Hepatocyte (in vitro differentiated cells): ENCODE data around the gene GRIK4. TPM values are rescaled to one million over a fixed set of nuclear protein-coding genes. Genes with fewer than 3 reads are reported as not detected.

ENCODE experiments used
- DNase-seq: peaks from one replicate; pipeline ENCODE4 v3.0.0-alpha.2; 2016; ENCODE audit warnings: low spot score
- H2AFZ ChIP-seq: fragments of 200-600 bp; sonication (generic); 2 replicates; pipeline ENCODE4 v1.6.0; 2016; ENCODE audit warnings: antibody characterized with exemption, mild to moderate bottlenecking
- H3K27ac ChIP-seq: fragments of 200-600 bp; sonication (generic); 2 replicates; pipeline ENCODE4 v1.5.1; 2016; ENCODE audit warnings: mild to moderate bottlenecking
- H3K27me3 ChIP-seq: fragments of 200-600 bp; sonication (generic); 2 replicates; pipeline ENCODE4 v1.6.1; 2016
- H3K36me3 ChIP-seq: fragments of 200-600 bp; sonication (generic); replicated peaks from 2 replicates; pipeline ENCODE4 v1.5.1; 2016; ENCODE audit warnings: low read depth; ENCODE audit not compliant: insufficient read depth
- H3K4me1 ChIP-seq: fragments of 200-600 bp; sonication (generic); 2 replicates; pipeline ENCODE4 v1.5.1; 2016; ENCODE audit warnings: mild to moderate bottlenecking, moderate library complexity; ENCODE audit not compliant: insufficient read depth
- H3K4me2 ChIP-seq: fragments of 200-600 bp; sonication (generic); 2 replicates; pipeline ENCODE4 v1.6.0; 2016
- H3K4me3 ChIP-seq: fragments of 200-600 bp; sonication (generic); 2 replicates; pipeline ENCODE4 v1.5.1; 2016; ENCODE audit warnings: mild to moderate bottlenecking
- H3K79me2 ChIP-seq: fragments of 200-600 bp; sonication (generic); 2 replicates; pipeline ENCODE4 v1.6.0; 2017; ENCODE audit warnings: mild to moderate bottlenecking
- H3K9me2 ChIP-seq: fragments of 200-600 bp; sonication (generic); replicated peaks from 2 replicates; pipeline ENCODE4 v1.6.0; 2017; ENCODE audit warnings: mild to moderate bottlenecking; ENCODE audit not compliant: insufficient read depth
- H3K9me3 ChIP-seq: fragments of 200-600 bp; sonication (generic); 2 replicates; pipeline ENCODE4 v1.5.1; 2016; ENCODE audit warnings: low read depth, mild to moderate bottlenecking
- H4K20me1 ChIP-seq: fragments of 200-600 bp; sonication (generic); 2 replicates; pipeline ENCODE4 v1.6.0; 2016; ENCODE audit warnings: mild to moderate bottlenecking; ENCODE audit not compliant: insufficient read depth, poor library complexity, severe bottlenecking
- CTCF ChIP-seq: fragments of 200-600 bp; sonication (generic); IDR thresholded peaks from 2 replicates; pipeline ENCODE4 v1.5.1; 2016; ENCODE audit warnings: antibody characterized with exemption, mild to moderate bottlenecking; ENCODE audit not compliant: poor library complexity
- EZH2 ChIP-seq: fragments of 200-600 bp; sonication (generic); IDR thresholded peaks from 2 replicates; pipeline ENCODE4 v1.6.1; 2016; ENCODE audit warnings: antibody characterized with exemption, mild to moderate bottlenecking, borderline replicate concordance
- EZH2phosphoT487 ChIP-seq: fragments of 200-600 bp; sonication (generic); IDR thresholded peaks from one replicate; pipeline ENCODE4 v1.6.1; 2018; ENCODE audit warnings: antibody characterized with exemption, mild to moderate bottlenecking, low read depth, moderate library complexity; ENCODE audit not compliant: unreplicated experiment, severe bottlenecking
- WGBS: methylation state at CpG from one replicate; pipeline ENCODE4 v1.1.6; 2016; ENCODE audit warnings: low lambda C conversion rate; ENCODE audit errors: missing lambda C conversion rate; 5-methylcytosine and 5-hydroxymethylcytosine counted together
- polyA plus RNA-seq: library from polyadenylated mRNA; unstranded; fragments of >200 nt; fragmentation: Nextera tagmentation; extraction: Ambion mirVana; gene quantifications from 2 replicates; pipeline ENCODE4 v1.2.1, GENCODE V29; 2016
- total RNA-seq: library from RNA; depleted of rRNA; stranded (reverse); fragments of >200 nt; gene quantifications from 2 replicates; pipeline ENCODE4 v1.2.3, GENCODE V29; 2014

GRIK4 gene
- total and polyA plus RNA-seq, 2 experiments from 2014 or later, result 1.5 to 2.3 TPM

GRCh38 chr11:120505801-120506425, 5.6 kb upstream of the GRIK4 start:
- H3K9me2 ChIP-seq, result no peaks in the 10 kb centered on the region

GRCh38 chr11:120509346-120510053, 2.0 kb upstream of the GRIK4 start:
- 85% methylated on average over 7 of the region's 7 CpGs for WGBS
- H3K9me2 ChIP-seq, result no peaks in the 10 kb centered on the region
- no peaks in the 10 kb centered on the region for H3K4me1 ChIP-seq
- H2AFZ ChIP-seq, result no peak overlapping the region
- DNase-seq, result no peak
- H3K4me2 ChIP-seq, result no peak overlapping the region
- no peaks in the 10 kb centered on the region for H3K9me3 ChIP-seq
- H3K27me3 ChIP-seq, result peaks cover 55% of the 10 kb centered on the region
- H3K79me2 ChIP-seq, result no peaks in the 10 kb centered on the region
- no peak overlapping the region for H3K27ac ChIP-seq
- no peaks in the 10 kb centered on the region for H4K20me1 ChIP-seq
- H3K4me3 ChIP-seq, result no peak overlapping the region
- no peaks in the 10 kb centered on the region for H3K36me3 ChIP-seq
- TF ChIP-seq EZH2 (no peak), CTCF (no peak), EZH2phosphoT487 (no peak)

More at GRCh38 chr11:120505801-120506425, 5.6 kb upstream of the GRIK4 start:
- Histone ChIP-seq H3K79me2 (no peaks in the 10 kb centered on the region), H3K4me2 (no peak overlapping the region), H3K27me3 (peaks cover 33% of the 10 kb centered on the region), H2AFZ (no peak overlapping the region), H3K36me3 (no peaks in the 10 kb centered on the region), H4K20me1 (no peaks in the 10 kb centered on the region), H3K4me3 (no peak overlapping the region), H3K4me1 (no peaks in the 10 kb centered on the region), H3K9me3 (no peaks in the 10 kb centered on the region), H3K27ac (no peak overlapping the region)
- TF ChIP-seq CTCF (no peak), EZH2 (no peak), EZH2phosphoT487 (no peak)
- no peak for DNase-seq
- 85% methylated on average over 7 of the region's 7 CpGs for WGBS

- H3K4me3 ChIP-seq, result no peak overlapping the region
- H3K4me2 ChIP-seq, result no peak overlapping the region
- no peaks in the 10 kb centered on the region for H3K9me2 ChIP-seq
- DNase-seq, result no peak
- no peaks in the 10 kb centered on the region for H4K20me1 ChIP-seq
- H3K79me2 ChIP-seq, result no peaks in the 10 kb centered on the region
- H3K27ac ChIP-seq, result no peak overlapping the region
- H3K27me3 ChIP-seq, result peaks cover 54% of the 10 kb centered on the region
- no peaks in the 10 kb centered on the region for H3K4me1 ChIP-seq
- H3K9me3 ChIP-seq, result no peaks in the 10 kb centered on the region
- H2AFZ ChIP-seq, result no peak overlapping the region
- TF ChIP-seq CTCF (no peak), EZH2 (no peak), EZH2phosphoT487 (no peak)
- H3K36me3 ChIP-seq, result no peaks in the 10 kb centered on the region
- 86% methylated on average over 20 of the region's 20 CpGs for WGBS
Observed at GRCh38 chr11:120510406-120511115, 987 bp upstream of the GRIK4 start.
